Keratinocyte (primary cell): ENCODE data around the gene IFNAR1. TPM values are rescaled to one million over a fixed set of nuclear protein-coding genes. Genes with fewer than 3 reads are reported as not detected.

Experiments
- DNase-seq: peaks from one replicate; pipeline ENCODE4 v3.0.0-alpha.2; 2011; ENCODE audit warnings: low read depth, missing footprints, low spot score
- FAIRE-seq: peaks from 2 replicates; lab custom pipeline; 2011; peaks lifted over from hg19 to GRCh38; lab: Jason Lieb, UNC
- H2AFZ ChIP-seq: 2 replicates; pipeline ENCODE4 v1.6.0; 2012; ENCODE audit warnings: low read length, control low read depth, inconsistent platforms; ENCODE audit not compliant: control insufficient read depth
- H3K27ac ChIP-seq: 2 replicates; pipeline ENCODE4 v1.5.1; 2011; ENCODE audit warnings: low read length; ENCODE audit not compliant: control insufficient read depth, insufficient read depth
- H3K27me3 ChIP-seq: 3 replicates; pipeline ENCODE4 v1.6.0; 2011; ENCODE audit warnings: low read length; ENCODE audit not compliant: control insufficient read depth, insufficient read depth; ENCODE audit errors: extremely low read depth
- H3K36me3 ChIP-seq, 2 experiments: 2 replicates in 1 of 2; 3 replicates in 1 of 2; pipeline ENCODE4 v1.5.1; 2011; ENCODE audit warnings: low read length in 2 of 2, mild to moderate bottlenecking in 1 of 2; ENCODE audit not compliant: control insufficient read depth in 2 of 2, insufficient read depth in 2 of 2; ENCODE audit errors: extremely low read depth in 1 of 2
- H3K4me1 ChIP-seq: 3 replicates; pipeline ENCODE4 v1.5.1; 2011; ENCODE audit warnings: low read length; ENCODE audit not compliant: control insufficient read depth, insufficient read depth; ENCODE audit errors: extremely low read depth
- H3K4me2 ChIP-seq: 3 replicates; pipeline ENCODE4 v1.6.0; 2011; ENCODE audit warnings: low read depth, low read length; ENCODE audit not compliant: control insufficient read depth, insufficient read depth; ENCODE audit errors: extremely low read depth
- H3K4me3 ChIP-seq, 3 experiments: fragments of 200-600 bp in 1 of 3; sonication (generic) in 1 of 3; 2 replicates in 2 of 3; 3 replicates in 1 of 3; pipeline ENCODE4 v1.5.1; 2011 to 2016; ENCODE audit warnings: low read length in 3 of 3, mild to moderate bottlenecking in 3 of 3, control low read depth in 2 of 3, inconsistent platforms in 1 of 3, low read depth in 1 of 3, mixed read lengths in 1 of 3, mixed run types in 1 of 3, moderate library complexity in 1 of 3; ENCODE audit not compliant: control insufficient read depth in 2 of 3, insufficient read depth in 2 of 3; ENCODE audit errors: extremely low read depth in 1 of 3
- H3K79me2 ChIP-seq: 2 replicates; pipeline ENCODE4 v1.6.0; 2012; ENCODE audit warnings: low read length; ENCODE audit not compliant: control insufficient read depth, insufficient read depth
- H3K9ac ChIP-seq: 3 replicates; pipeline ENCODE4 v1.6.0; 2011; ENCODE audit warnings: low read length; ENCODE audit not compliant: control insufficient read depth, insufficient read depth; ENCODE audit errors: extremely low read depth
- H3K9me1 ChIP-seq: 3 replicates; pipeline ENCODE4 v1.6.0; 2011; ENCODE audit warnings: low read length; ENCODE audit not compliant: control insufficient read depth, insufficient read depth; ENCODE audit errors: extremely low read depth
- H3K9me3 ChIP-seq: 2 replicates; pipeline ENCODE4 v1.5.1; 2012; ENCODE audit warnings: low read depth, low read length; ENCODE audit not compliant: control insufficient read depth
- H4K20me1 ChIP-seq: 3 replicates; pipeline ENCODE4 v1.6.0; 2011; ENCODE audit warnings: low read length; ENCODE audit not compliant: control insufficient read depth, insufficient read depth; ENCODE audit errors: extremely low read depth
- CTCF ChIP-seq, 3 experiments: IDR thresholded peaks in 1 of 3; conservative IDR thresholded peaks in 1 of 3; optimal IDR thresholded peaks in 1 of 3; 2 replicates in 2 of 3; 3 replicates in 1 of 3; pipeline versions ENCODE3 to v1.5.1; 2011; ENCODE audit warnings: low read length in 3 of 3, mild to moderate bottlenecking in 3 of 3, moderate library complexity in 2 of 3, control low read depth in 1 of 3, inconsistent platforms in 1 of 3; ENCODE audit not compliant: insufficient read depth in 2 of 3; ENCODE audit errors: extremely low read depth in 1 of 3
- EZH2 ChIP-seq: IDR thresholded peaks from one replicate; pipeline ENCODE4 v1.6.1; 2012; ENCODE audit warnings: inconsistent platforms, mild to moderate bottlenecking, low read length, moderate library complexity
- dilution Hi-C: fragments of 300-500 bp; cut with MboI; formaldehyde crosslinking; loops from one replicate; pipeline ENCODE4 v1.7.0; 2020; ENCODE audit warnings: low sequenced_read_pairs; ENCODE audit not compliant: extremely low pct_ligation_motif_present
- polyA plus RNA-seq, 5 experiments: library from polyadenylated mRNA; depleted of rRNA in 3 of 5; stranded (reverse) in 3 of 5; stranded (forward) in 1 of 5; unstranded in 1 of 5; fragments of >200 nt; gene quantifications; 1 replicate in 1 of 5; 2 replicates in 3 of 5; 3 replicates in 1 of 5; pipeline versions ENCODE4 v1.2.1 to v1.2.3, GENCODE V29; 2011 to 2012; ENCODE audit warnings: missing spikeins in 2 of 5, low read depth in 1 of 5, low replicate concordance in 1 of 5

IFNAR1 gene
- polyA plus RNA-seq, 1 donor (not counting 4 experiments of a cell fraction or from before 2014, with no cell fraction given) = 12.6 TPM

- H3K4me1 ChIP-seq = no peaks in the 10 kb centered on the region
- DNase-seq = no peak
- dilution Hi-C loops = no loop called here
These were observed 23.9 kb downstream of the IFNAR1 start for GRCh38 chr21:33348706-33349105.

GRCh38 chr21:33350676-33351075, 25.9 kb downstream of the IFNAR1 start:
- Histone ChIP-seq H3K4me1 (no peaks in the 10 kb centered on the region), H3K4me2 (no peak overlapping the region), H3K27ac (no peak overlapping the region), H3K9me3 (no peaks in the 10 kb centered on the region), H4K20me1 (no peaks in the 10 kb centered on the region), H3K36me3 (peaks cover 8 to 13% of the 10 kb centered on the region in 2 experiments), H3K9ac (no peak overlapping the region), H3K4me3 (no peak overlapping the region), H3K9me1 (no peaks in the 10 kb centered on the region), H2AFZ (no peak overlapping the region), H3K79me2 (no peaks in the 10 kb centered on the region), H3K27me3 (no peaks in the 10 kb centered on the region)
- FAIRE-seq (no peak), DNase-seq (no peak)
- dilution Hi-C loops = loop anchor here (10.0 kb wide), 1 partner anchor 64 kb away; no protein-coding TSS in a partner anchor
- no peak for TF ChIP-seq EZH2
- TF ChIP-seq CTCF (optimal IDR thresholded peaks at IDR 0.05 in 1 of 3, IDR thresholded peaks at IDR 0.05 in 1 of 3, conservative IDR thresholded peaks at IDR 0.05 in 1 of 3; ENCODE audit: extremely low read depth in 1 of 3, insufficient read depth in 2 of 3, low read length in 3 of 3) = no peak

More at GRCh38 chr21:33348706-33349105, 23.9 kb downstream of the IFNAR1 start:
- Histone ChIP-seq H2AFZ (no peak overlapping the region), H3K27me3 (no peaks in the 10 kb centered on the region), H3K4me2 (no peak overlapping the region), H4K20me1 (no peaks in the 10 kb centered on the region), H3K36me3 (peaks cover 11% of the 10 kb centered on the region in 2 experiments), H3K9ac (no peak overlapping the region), H3K79me2 (no peaks in the 10 kb centered on the region), H3K9me1 (no peaks in the 10 kb centered on the region), H3K9me3 (no peaks in the 10 kb centered on the region), H3K4me3 (no peak overlapping the region), H3K27ac (no peak overlapping the region)
- TF ChIP-seq EZH2 = no peak
- no peak for FAIRE-seq

GRCh38 chr21:33355355-33355754, 30.6 kb downstream of the IFNAR1 start:
- H3K4me2 ChIP-seq = no peak overlapping the region
- H3K9ac ChIP-seq = no peak overlapping the region
- TF ChIP-seq CTCF (optimal IDR thresholded peaks at IDR 0.05 in 1 of 3, IDR thresholded peaks at IDR 0.05 in 1 of 3, conservative IDR thresholded peaks at IDR 0.05 in 1 of 3; ENCODE audit: extremely low read depth in 1 of 3, insufficient read depth in 2 of 3, low read length in 3 of 3) = no peak
- no peak for TF ChIP-seq EZH2
- DNase-seq = no peak
- dilution Hi-C loops = loop anchor here (10.0 kb wide), 1 partner anchor 59 kb away; no protein-coding TSS in a partner anchor
- H3K27ac ChIP-seq = no peak overlapping the region
- no peaks in the 10 kb centered on the region for H3K27me3 ChIP-seq
- no peaks in the 10 kb centered on the region for H3K9me1 ChIP-seq
- no peaks in the 10 kb centered on the region for H3K79me2 ChIP-seq
- H3K4me3 ChIP-seq = no peak overlapping the region
- H3K36me3 ChIP-seq = peaks cover 7 to 11% of the 10 kb centered on the region in 2 experiments
- no peak overlapping the region for H2AFZ ChIP-seq
- H3K9me3 ChIP-seq = no peaks in the 10 kb centered on the region
- no peak for FAIRE-seq
- H3K4me1 ChIP-seq = no peaks in the 10 kb centered on the region
- no peaks in the 10 kb centered on the region for H4K20me1 ChIP-seq
